Measurements from ENCODE around the gene C12orf43.

C12orf43 gene

DNA sequence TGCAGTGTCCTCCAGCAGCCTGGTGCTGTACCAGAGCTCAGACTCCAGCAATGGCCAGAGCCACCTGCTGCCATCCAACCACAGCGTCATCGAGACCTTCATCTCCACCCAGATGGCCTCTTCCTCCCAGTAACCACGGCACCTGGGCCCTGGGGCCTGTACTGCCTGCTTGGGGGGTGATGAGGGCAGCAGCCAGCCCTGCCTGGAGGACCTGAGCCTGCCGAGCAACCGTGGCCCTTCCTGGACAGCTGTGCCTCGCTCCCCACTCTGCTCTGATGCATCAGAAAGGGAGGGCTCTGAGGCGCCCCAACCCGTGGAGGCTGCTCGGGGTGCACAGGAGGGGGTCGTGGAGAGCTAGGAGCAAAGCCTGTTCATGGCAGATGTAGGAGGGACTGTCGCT, 15.2 kb downstream of the C12orf43 start:
- H3K27me3 ChIP-seq (replicated peaks; ENCODE audit: insufficient read depth, low read length) = no peaks in the 10 kb centered on the region
- no peaks in the 10 kb centered on the region for H3K9me2 ChIP-seq (replicated peaks; ENCODE audit: insufficient read depth, low read length)
- no peak overlapping the region for H2AFZ ChIP-seq (ENCODE audit: low read length)
- H3K79me2 ChIP-seq (ENCODE audit: low read length) = no peaks in the 10 kb centered on the region
- no peaks in the 10 kb centered on the region for H3K36me3 ChIP-seq (replicated peaks; ENCODE audit: insufficient read depth, low read length)
- no peaks in the 10 kb centered on the region for H3F3A ChIP-seq (ENCODE audit: insufficient read depth, low read length)
- H3K9me3 ChIP-seq (replicated peaks; ENCODE audit: insufficient read depth, low read length) = no peaks in the 10 kb centered on the region
- no peak overlapping the region for H3K27ac ChIP-seq (ENCODE audit: low read length)
- H3K4me1 ChIP-seq (ENCODE audit: low read length) = no peaks in the 10 kb centered on the region
- no peak for TF ChIP-seq EZH2 (optimal IDR thresholded peaks at IDR 0.05; ENCODE audit: low read depth, low read length)
- TF ChIP-seq, protein P1, sequence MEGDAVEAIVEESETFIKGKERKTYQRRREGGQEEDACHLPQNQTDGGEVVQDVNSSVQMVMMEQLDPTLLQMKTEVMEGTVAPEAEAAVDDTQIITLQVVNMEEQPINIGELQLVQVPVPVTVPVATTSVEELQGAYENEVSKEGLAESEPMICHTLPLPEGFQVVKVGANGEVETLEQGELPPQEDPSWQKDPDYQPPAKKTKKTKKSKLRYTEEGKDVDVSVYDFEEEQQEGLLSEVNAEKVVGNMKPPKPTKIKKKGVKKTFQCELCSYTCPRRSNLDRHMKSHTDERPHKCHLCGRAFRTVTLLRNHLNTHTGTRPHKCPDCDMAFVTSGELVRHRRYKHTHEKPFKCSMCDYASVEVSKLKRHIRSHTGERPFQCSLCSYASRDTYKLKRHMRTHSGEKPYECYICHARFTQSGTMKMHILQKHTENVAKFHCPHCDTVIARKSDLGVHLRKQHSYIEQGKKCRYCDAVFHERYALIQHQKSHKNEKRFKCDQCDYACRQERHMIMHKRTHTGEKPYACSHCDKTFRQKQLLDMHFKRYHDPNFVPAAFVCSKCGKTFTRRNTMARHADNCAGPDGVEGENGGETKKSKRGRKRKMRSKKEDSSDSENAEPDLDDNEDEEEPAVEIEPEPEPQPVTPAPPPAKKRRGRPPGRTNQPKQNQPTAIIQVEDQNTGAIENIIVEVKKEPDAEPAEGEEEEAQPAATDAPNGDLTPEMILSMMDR (IDR thresholded peaks at IDR 0.05; ENCODE audit: low read length) = no peak
- no peak for TF ChIP-seq EZH2phosphoT487 (IDR thresholded peaks at IDR 0.05; ENCODE audit: low read length)
- H3K9ac ChIP-seq (ENCODE audit: low read length) = no peak overlapping the region
- no peak for DNase-seq
- H3K4me2 ChIP-seq (ENCODE audit: low read depth, low read length) = no peak overlapping the region
- no peak overlapping the region for H3K4me3 ChIP-seq (ENCODE audit: low read length)
- H4K20me1 ChIP-seq (ENCODE audit: insufficient read depth, low read length) = no peaks in the 10 kb centered on the region

DNA sequence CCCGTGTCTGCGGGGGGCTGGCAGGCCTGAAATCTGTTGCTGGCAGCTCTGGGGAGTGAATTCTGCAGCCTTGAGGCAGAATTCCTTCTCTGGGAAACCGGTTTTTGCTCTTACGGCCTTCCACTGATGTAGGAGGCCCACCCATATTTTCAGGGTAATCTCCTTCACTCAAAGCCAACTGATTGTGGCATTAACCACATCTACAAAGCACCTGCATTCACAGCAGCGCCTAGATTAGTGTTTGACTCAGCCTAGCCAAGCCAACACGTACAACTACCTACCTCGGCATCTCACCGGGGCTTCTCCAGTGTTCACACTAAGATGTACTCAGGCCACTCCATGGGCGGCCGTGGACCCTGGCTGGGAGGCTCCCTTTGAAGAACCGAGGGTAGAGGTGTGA, 15.8 kb downstream of the C12orf43 start:
- Histone ChIP-seq H3F3A (ENCODE audit: insufficient read depth, low read length) (no peaks in the 10 kb centered on the region), H3K9me3 (replicated peaks; ENCODE audit: insufficient read depth, low read length) (no peaks in the 10 kb centered on the region), H3K9ac (ENCODE audit: low read length) (no peak overlapping the region), H3K27me3 (replicated peaks; ENCODE audit: insufficient read depth, low read length) (no peaks in the 10 kb centered on the region), H2AFZ (ENCODE audit: low read length) (no peak overlapping the region), H4K20me1 (ENCODE audit: insufficient read depth, low read length) (no peaks in the 10 kb centered on the region), H3K36me3 (replicated peaks; ENCODE audit: insufficient read depth, low read length) (no peaks in the 10 kb centered on the region), H3K4me3 (ENCODE audit: low read length) (no peak overlapping the region), H3K27ac (ENCODE audit: low read length) (no peak overlapping the region), H3K79me2 (ENCODE audit: low read length) (no peaks in the 10 kb centered on the region), H3K4me1 (ENCODE audit: low read length) (no peaks in the 10 kb centered on the region), H3K9me2 (replicated peaks; ENCODE audit: insufficient read depth, low read length) (no peaks in the 10 kb centered on the region), H3K4me2 (ENCODE audit: low read depth, low read length) (no peak overlapping the region)
- DNase-seq = no peak
- TF ChIP-seq, protein P1 (IDR thresholded peaks at IDR 0.05; ENCODE audit: low read length) = no peak
- TF ChIP-seq EZH2phosphoT487 (IDR thresholded peaks at IDR 0.05; ENCODE audit: low read length) (no peak), EZH2 (optimal IDR thresholded peaks at IDR 0.05; ENCODE audit: low read depth, low read length) (no peak)

DNA sequence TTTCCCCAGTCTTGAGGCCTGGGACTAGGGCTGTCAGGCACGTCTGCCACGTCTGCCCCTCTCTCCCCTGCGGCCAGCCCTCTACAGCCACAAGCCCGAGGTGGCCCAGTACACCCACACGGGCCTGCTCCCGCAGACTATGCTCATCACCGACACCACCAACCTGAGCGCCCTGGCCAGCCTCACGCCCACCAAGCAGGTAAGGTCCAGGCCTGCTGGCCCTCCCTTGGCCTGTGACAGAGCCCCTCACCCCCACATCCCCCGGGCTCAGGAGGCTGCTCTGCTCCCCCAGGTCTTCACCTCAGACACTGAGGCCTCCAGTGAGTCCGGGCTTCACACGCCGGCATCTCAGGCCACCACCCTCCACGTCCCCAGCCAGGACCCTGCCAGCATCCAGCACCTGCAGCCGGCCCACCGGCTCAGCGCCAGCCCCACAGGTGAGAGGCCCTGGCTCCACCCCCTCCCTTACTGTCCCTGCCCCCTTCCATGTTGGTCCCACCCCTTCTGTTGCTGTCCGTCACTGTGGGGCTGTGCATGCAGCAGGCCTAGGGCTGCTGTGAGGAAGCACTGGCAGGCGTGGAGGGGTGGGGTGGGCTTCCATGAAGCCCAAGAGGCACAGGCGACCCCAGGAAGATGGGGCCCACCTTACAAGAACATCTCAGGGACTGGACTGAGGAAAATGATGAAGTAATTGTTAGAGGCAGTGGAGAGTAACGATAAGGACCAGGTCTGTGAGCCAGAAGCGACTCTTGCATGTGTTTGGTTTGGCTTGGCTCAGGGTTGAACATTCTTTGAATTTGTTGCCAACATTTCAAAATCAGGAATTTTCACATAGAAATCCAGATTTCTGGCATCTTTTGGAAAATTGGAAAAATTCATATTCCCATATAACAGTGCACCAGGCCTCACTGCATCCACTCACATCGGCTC, 16.8 kb downstream of the C12orf43 start:
- Histone ChIP-seq H3K4me2 (ENCODE audit: low read depth, low read length) (no peak overlapping the region), H3F3A (ENCODE audit: insufficient read depth, low read length) (no peaks in the 10 kb centered on the region)
- TF ChIP-seq, protein P1 (IDR thresholded peaks at IDR 0.05; ENCODE audit: low read length) = no peak
- TF ChIP-seq EZH2phosphoT487 (IDR thresholded peaks at IDR 0.05; ENCODE audit: low read length) = no peak
- no peak for TF ChIP-seq EZH2 (optimal IDR thresholded peaks at IDR 0.05; ENCODE audit: low read depth, low read length)

More for the DNA sequence above, 16.8 kb downstream of the C12orf43 start:
- no peak for DNase-seq
- no peaks in the 10 kb centered on the region for H4K20me1 ChIP-seq (ENCODE audit: insufficient read depth, low read length)
- no peaks in the 10 kb centered on the region for H3K79me2 ChIP-seq (ENCODE audit: low read length)
- no peaks in the 10 kb centered on the region for H3K36me3 ChIP-seq (replicated peaks; ENCODE audit: insufficient read depth, low read length)
- no peaks in the 10 kb centered on the region for H3K4me1 ChIP-seq (ENCODE audit: low read length)
- H2AFZ ChIP-seq (ENCODE audit: low read length) = no peak overlapping the region
- no peaks in the 10 kb centered on the region for H3K9me3 ChIP-seq (replicated peaks; ENCODE audit: insufficient read depth, low read length)
- H3K4me3 ChIP-seq (ENCODE audit: low read length) = no peak overlapping the region
- H3K27me3 ChIP-seq (replicated peaks; ENCODE audit: insufficient read depth, low read length) = no peaks in the 10 kb centered on the region
- H3K27ac ChIP-seq (ENCODE audit: low read length) = no peak overlapping the region
- H3K9me2 ChIP-seq (replicated peaks; ENCODE audit: insufficient read depth, low read length) = no peaks in the 10 kb centered on the region
- H3K9ac ChIP-seq (ENCODE audit: low read length) = no peak overlapping the region
